GM13976 (cell line): ENCODE measurements around the gene ZDHHC19.
"Not testable (repeated sequence)": the region's sequence is repeated elsewhere in the genome, so short reads cannot be mapped to it uniquely, and the experiment has no call there.

Source experiments
- DNase-seq: peaks from one replicate; pipeline ENCODE4 v3.0.0; 2012; ENCODE audit warnings: low spot score
- CTCF ChIP-seq: IDR thresholded peaks from 2 replicates; pipeline ENCODE4 v1.5.1; 2012; ENCODE audit warnings: borderline replicate concordance, mild to moderate bottlenecking; ENCODE audit not compliant: insufficient read depth; ENCODE audit errors: extremely low read depth, missing control alignments, control extremely low read depth
- in situ Hi-C: fragments of 300-500 bp; cut with MboI; formaldehyde crosslinking; loops from one replicate; pipeline ENCODE4 v1.12.0; 2022; ENCODE audit warnings: low sequenced_read_pairs, mixed read lengths, inconsistent platforms; ENCODE audit not compliant: unreplicated experiment

Gene ZDHHC19

GRCh38 chr3:196208942-196209695 lies 2.1 kb downstream of the ZDHHC19 start:
- TF ChIP-seq CTCF = no peak
- in situ Hi-C loops = no loop called here
- DNase-seq = no peak

- no peak for TF ChIP-seq CTCF
- peak; percentile 93 for DNase-seq
- in situ Hi-C loops = no loop called here
These were observed 3.2 kb downstream of the ZDHHC19 start for GRCh38 chr3:196207833-196208607.

- DNase-seq = peak; percentile 72
- no peak for TF ChIP-seq CTCF
- in situ Hi-C loops = no loop called here
These were observed 3.9 kb downstream of the ZDHHC19 start for GRCh38 chr3:196207159-196207832.

GRCh38 chr3:196205442-196206205 lies 5.6 kb downstream of the ZDHHC19 start:
- in situ Hi-C loops, DNase-seq: not testable (repeated sequence)
- TF ChIP-seq CTCF = peak; percentile 10

GRCh38 chr3:196203846-196204245 lies 7.4 kb downstream of the ZDHHC19 start:
- DNase-seq = no peak
- in situ Hi-C loops = no loop called here
- TF ChIP-seq CTCF = no peak

- peak; percentile 73 for DNase-seq
- in situ Hi-C loops = no loop called here
- no peak for TF ChIP-seq CTCF
These were observed 8.7 kb downstream of the ZDHHC19 start for GRCh38 chr3:196202516-196202970.
